ENCODE results near the gene COX11.

DNA sequence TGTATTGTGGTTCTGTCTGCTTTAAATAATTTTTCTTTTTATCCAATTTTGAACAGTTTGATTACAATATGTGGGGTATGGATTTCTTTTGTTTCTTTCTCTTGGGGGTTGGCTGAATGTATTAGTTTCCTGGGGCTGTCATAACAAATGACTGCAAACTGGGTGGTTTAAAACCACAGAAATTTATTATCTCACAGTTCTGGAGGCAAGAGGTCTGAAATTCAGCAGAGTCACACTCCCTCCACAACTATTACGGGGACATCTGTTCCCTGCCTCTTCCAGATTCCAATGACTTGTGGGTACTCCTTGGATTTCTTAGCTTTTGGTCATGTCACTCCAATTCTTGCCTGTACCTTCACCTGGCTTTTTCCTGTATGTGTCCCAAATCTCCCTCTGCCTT, 23.7 kb downstream of the COX11 start:
- TF ChIP-seq, protein P1, sequence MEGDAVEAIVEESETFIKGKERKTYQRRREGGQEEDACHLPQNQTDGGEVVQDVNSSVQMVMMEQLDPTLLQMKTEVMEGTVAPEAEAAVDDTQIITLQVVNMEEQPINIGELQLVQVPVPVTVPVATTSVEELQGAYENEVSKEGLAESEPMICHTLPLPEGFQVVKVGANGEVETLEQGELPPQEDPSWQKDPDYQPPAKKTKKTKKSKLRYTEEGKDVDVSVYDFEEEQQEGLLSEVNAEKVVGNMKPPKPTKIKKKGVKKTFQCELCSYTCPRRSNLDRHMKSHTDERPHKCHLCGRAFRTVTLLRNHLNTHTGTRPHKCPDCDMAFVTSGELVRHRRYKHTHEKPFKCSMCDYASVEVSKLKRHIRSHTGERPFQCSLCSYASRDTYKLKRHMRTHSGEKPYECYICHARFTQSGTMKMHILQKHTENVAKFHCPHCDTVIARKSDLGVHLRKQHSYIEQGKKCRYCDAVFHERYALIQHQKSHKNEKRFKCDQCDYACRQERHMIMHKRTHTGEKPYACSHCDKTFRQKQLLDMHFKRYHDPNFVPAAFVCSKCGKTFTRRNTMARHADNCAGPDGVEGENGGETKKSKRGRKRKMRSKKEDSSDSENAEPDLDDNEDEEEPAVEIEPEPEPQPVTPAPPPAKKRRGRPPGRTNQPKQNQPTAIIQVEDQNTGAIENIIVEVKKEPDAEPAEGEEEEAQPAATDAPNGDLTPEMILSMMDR (optimal IDR thresholded peaks at IDR 0.05 in 1 of 3, IDR thresholded peaks at IDR 0.05 in 1 of 3, conservative IDR thresholded peaks at IDR 0.05 in 1 of 3; ENCODE audit: extremely low read depth in 1 of 3, insufficient read depth in 2 of 3, low read length in 3 of 3) = no peak
- no peak for TF ChIP-seq EZH2 (IDR thresholded peaks at IDR 0.05; ENCODE audit: low read length)

Data from keratinocyte (primary cell).